SK-N-DZ (cell line): ENCODE data around the gene ITPRIPL1. TPM values are rescaled to one million over a fixed set of nuclear protein-coding genes. Genes with fewer than 3 reads are reported as not detected.
"Not testable (repeated sequence)": the region's sequence is repeated elsewhere in the genome, so short reads cannot be mapped to it uniquely, and the experiment has no call there.

Experiments
- DNase-seq: peaks from one replicate; pipeline ENCODE4 v3.0.0-alpha.2; 2015; ENCODE audit warnings: low spot score
- polyA plus RNA-seq, 2 experiments: library from polyadenylated mRNA; depleted of rRNA; stranded (reverse); fragments of >200 nt; gene quantifications; 2 replicates each; pipeline ENCODE4 v1.2.3, GENCODE V29; 2014

Gene ITPRIPL1
- 34.4 and 44.3 TPM in 2 replicates for polyA plus RNA-seq (2014; cell fraction: cytosol; rRNA removed)
- polyA plus RNA-seq (2014; cell fraction: nucleus; rRNA removed) = 23.5 and 26.4 TPM in 2 replicates

DNA sequence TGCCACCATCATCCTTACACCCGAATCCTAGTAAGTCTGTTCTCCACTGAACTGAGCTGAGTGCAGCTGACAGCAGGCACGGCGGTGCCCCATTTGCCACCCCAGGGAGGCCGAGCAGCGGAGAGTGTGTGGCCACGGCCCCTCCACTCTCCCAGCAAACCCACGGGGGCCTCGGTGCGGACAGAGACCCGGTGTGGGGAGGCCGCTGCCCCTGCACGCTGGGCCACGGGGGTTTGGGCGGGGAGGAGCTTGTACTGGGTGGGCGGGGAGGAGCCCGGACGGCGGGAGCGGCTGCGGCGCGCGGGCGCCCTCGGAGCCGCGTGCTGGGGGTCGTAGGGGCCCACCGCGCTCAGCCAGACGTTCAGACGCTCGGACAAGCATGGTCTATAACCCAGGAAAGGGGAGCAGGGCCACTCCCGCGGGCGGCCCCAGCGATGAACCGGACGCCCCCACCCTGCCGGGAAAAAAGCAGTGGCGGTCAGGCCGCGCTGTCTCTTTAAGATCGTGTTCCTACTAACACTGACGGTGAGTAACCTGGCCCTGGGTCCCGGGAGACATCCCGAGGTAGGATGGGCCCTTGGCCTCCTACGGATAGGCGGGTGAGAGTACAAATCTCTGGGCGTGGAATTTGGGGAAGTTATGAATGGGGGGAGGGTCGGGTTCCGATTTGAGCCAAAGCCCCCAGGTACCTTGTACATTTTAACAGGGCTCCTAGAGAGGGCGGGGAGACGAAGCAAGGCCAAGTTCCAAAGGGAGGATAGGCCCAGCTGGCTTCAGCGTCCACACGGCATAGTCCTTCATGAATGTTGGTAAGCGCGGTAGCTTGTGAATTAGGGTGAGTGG, at the start of gene ITPRIPL1:
Gene ITPRIPL1, plus strand, starts transcription at position 277 of the 843 bp plus-strand sequence. Its CDS starts 523 bp downstream, at position 800.
- DNase-seq = peak; percentile 56

DNA sequence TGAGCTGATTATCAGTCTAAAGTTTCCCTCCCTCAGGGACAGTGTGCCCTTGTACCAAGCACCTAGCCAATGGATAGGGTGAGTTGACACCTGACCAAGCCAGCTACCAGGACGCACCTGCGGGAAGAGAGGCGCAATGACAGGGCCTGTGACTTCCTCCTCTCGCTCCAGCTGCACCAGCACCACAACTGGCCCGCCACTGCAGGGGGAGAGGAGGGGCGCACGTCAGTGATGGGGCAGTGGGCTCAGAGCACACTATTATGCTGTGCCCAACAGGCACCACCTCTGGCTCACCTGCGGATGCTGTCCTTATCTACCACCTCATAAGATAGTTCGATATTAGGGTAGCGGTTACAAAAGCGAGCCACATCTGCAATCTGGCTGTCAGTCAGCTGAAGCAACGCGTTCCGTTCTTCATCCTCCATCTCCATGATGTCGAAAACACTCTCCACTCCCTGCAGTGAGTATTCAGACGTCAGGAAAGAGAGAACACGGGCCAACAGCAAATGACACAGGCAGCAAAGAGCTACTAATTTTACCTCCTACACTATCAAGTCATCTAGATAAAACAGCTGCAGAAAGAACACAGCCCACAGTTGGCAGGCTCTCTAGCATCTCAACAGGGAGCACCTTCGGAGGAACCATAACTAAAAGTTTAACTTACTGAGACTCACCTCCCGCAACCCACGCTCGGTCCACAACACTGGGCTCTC, 48.2 kb upstream of the ITPRIPL1 start:
- DNase-seq = no peak

- no peak for DNase-seq
Measured at GRCh38 chr2:96287273-96287856, 37.8 kb upstream of the ITPRIPL1 start.

- no peak for DNase-seq
Measured at GRCh38 chr2:96291751-96292150, 33.4 kb upstream of the ITPRIPL1 start.

GRCh38 chr2:96294271-96294670, 30.8 kb upstream of the ITPRIPL1 start:
- DNase-seq = not testable (repeated sequence)

GRCh38 chr2:96296925-96297324, 28.2 kb upstream of the ITPRIPL1 start:
- no peak for DNase-seq

- DNase-seq = no peak
Measured at GRCh38 chr2:96301865-96302264, 23.3 kb upstream of the ITPRIPL1 start.

- no peak for DNase-seq
Measured at GRCh38 chr2:96304606-96305005, 20.5 kb upstream of the ITPRIPL1 start.

- peak; percentile 90 for DNase-seq
Measured at GRCh38 chr2:96305091-96305978, 19.8 kb upstream of the ITPRIPL1 start, which contains the start of gene SNRNP200. Gene SNRNP200, minus strand, starts transcription at chr2:96305546. Its CDS starts 109 bp downstream, at chr2:96305437.

DNA sequence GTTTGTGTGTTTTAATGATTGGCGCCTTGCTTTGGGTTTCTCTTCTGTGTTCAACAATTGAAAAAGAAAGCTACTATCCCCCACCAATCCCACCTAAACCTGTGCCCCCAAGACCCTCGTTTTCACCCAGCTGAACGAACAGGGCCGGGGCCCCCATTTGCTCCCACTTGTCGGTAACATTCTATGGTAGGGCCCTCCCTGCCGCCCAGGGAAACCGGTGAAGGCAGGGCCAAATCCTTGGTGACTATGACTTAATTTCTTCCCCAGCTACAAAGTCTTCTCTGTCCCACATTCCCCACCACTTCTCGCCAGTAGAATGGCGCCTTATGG, 19.2 kb upstream of the ITPRIPL1 start:
- DNase-seq = no peak

DNA sequence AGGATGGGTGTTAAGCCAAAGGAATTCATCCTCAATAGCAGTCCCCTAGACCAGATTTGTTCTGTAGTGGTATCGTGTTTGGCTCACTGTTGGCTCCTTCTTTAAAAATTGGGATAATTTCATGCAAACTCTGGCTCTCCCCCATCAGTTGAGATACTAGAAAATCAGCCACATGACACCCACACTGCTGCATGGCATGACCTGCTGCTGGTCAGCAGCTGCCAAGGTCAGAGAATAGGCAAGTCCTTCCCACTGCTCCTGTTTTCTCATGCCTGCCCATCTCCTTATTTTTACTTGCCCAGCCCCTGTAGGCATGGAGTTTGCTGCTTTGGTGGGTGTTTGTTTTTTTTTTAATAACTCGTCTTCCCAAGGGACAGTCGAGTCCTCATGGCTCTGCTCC, 18.7 kb upstream of the ITPRIPL1 start:
- DNase-seq = no peak

DNA sequence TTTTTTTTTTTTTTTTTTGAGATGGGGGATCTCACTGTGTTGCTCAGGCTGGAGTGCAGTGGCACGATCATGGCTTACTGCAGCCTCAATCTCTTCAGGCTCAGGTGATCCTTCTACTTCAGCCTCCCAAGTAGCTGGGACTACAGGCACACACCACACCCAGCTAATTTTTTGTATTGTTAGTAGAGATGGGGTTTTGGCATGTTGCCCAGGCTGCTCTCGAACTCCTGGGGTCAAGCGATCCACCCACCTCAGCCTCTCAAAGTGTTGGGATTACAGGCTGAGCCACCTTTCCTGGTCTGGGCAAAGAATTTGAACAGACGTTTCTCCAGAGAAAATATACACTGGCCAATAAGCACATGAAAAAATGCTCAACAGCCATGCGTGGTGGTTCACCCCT, 16.9 kb upstream of the ITPRIPL1 start:
- DNase-seq = no peak

GRCh38 chr2:96315005-96315399, 10.1 kb upstream of the ITPRIPL1 start:
- no peak for DNase-seq

DNA sequence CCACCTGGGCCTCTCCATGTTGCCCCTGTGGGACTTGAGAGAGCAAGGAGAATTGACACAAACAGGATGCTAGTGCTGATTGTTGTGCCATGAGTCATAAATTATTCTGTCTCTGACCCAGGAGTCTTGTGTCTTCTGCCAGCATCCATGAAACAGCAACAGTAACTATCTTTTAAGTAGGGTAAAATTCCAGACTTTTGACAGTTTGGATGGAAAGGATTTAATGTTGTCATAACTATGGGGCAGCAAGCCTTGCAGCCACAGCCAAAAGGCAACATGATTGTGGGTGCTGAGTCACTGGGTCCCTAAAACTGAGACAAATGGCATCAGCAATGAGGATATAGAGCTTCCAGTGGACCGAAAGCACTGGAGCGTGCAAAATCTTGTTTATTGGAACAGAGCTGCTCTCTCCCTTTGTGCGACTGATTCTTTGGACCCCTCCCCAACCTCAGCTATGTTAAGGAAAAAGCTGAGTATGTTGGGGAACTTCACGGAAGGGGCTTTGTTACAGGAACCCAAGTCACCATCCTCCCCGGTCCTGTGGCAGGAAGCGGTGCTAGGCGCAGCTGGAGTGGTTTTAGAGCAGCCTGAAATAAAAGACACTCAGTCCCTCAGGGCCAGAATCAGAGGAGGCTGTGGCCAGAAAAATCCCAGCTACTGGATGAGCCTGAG, 9.6 kb upstream of the ITPRIPL1 start:
- no peak for DNase-seq

- no peak for DNase-seq
Measured at GRCh38 chr2:96316999-96317398, 8.1 kb upstream of the ITPRIPL1 start.

- no peak for DNase-seq
Measured at GRCh38 chr2:96317584-96317997, 7.5 kb upstream of the ITPRIPL1 start.

GRCh38 chr2:96318723-96319122, 6.4 kb upstream of the ITPRIPL1 start:
- no peak for DNase-seq

DNA sequence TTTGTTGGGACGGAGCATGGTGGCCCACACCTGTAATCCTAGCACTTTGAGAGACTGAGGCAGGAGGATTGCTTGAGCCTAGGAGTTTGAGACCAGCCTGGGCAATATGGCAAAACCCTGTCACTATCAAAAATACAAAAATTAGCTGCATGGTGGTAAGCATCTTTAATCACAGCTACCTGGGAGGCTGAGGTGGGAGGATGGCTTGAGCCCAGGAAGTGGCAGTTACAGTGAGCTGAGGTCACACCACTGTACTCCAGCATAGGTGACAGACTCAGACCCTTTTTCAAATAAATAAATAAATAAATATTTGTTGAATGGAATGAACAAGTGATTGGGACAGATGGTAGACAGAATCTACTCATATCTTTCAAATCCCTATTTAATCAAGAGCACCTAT, 5.7 kb upstream of the ITPRIPL1 start:
- no peak for DNase-seq

GRCh38 chr2:96320326-96320725, 4.8 kb upstream of the ITPRIPL1 start:
- no peak for DNase-seq

GRCh38 chr2:96320728-96321622, 4.1 kb upstream of the ITPRIPL1 start:
- DNase-seq = peak; percentile 78
